ENCODE data around the gene TAB2.

DNA sequence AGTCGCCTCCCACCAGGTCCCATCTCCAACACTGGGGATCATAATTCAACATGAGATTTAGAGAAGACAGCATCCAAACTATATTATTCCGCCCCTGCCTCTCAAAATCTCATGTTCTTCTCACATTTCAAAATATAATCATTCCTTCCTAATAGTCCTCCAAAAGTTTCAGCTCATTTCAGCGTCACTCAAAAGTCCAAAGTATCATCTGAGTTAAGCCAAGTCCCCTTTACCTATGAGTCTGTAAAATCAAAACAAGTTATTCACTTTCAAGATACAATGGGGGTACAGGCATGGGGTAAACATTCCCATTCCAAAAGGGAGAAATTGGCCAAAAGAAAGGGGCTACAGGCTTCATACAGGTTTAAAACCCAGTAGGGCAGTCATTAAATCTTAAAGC, 43.0 kb downstream of the TAB2 start:
- TF ChIP-seq CTCF (conservative IDR thresholded peaks at IDR 0.05; ENCODE audit: low read depth, low read length) (no peak), EZH2 (IDR thresholded peaks at IDR 0.05; ENCODE audit: borderline replicate concordance, low read depth, low read length, poor library complexity, severe bottlenecking) (no peak)

Measured in A673 (cell line).